ENCODE data around the gene MT1F.

DNA sequence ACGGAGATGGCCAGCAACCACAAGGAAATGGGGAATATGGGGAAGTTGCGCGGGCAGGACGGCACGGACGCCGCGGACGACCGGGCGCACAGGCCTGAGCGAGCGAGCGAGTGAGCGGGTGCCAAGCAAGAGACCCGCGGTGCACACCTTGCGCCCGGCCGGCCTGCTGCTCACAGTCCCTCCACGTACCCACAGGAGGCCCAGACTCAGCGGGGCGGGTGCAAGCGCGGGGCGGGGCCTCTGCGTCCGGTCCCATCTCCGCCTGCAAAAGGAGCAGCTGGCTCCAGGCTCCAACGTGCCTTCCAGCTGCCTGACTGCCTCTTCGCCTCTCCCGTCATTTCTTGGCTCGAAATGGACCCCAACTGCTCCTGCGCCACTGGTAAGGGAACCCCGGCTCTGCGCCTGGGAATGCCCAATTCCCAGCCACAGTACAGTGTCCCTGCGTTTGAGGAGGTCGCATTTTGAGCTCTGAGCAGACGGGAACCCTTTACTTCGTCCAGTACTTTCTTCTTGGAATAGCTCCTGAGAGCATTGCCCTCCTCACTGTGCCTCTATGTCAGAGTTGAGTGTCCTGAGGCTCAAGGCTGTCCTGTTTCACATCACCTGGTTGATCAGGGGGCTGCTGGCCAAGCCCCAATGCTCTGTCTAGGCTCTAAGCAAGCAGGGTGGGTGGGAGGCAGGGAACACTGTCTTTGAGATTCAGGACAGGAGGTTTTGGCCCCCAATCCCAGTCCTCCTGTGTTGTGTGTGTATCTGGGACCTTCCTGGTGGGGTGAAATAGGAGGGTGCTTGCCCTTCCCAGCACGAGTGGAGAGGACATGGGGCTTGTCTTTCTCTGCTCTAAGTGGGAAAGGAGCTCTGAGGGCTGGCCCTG lies 40.3 kb upstream of the MT1F start:
- TF ChIP-seq YY1 (IDR thresholded peaks at IDR 0.05; ENCODE audit: insufficient read depth, insufficient read length) (no peak), SUZ12 (IDR thresholded peaks at IDR 0.05; ENCODE audit: extremely low read depth, insufficient read depth, insufficient read length) (no peak)

Data from NT2/D1 (cell line).